Endothelial cell of umbilical vein (primary cell): ENCODE data around the gene CCDC6. TPM values are rescaled to one million over a fixed set of nuclear protein-coding genes. Genes with fewer than 3 reads are reported as not detected.

Experiments
- BruUV-seq: library from RNA; stranded (reverse); fragments of 400-500 nt; replicated peaks from 2 replicates; lab custom pipeline; 2021; lab: Mats Ljungman, UMichigan
- CTCF ChIA-PET: fragments of 300-600, 350-600 bp; sonication (Branson Sonifier 250); formaldehyde crosslinking; loops from one replicate; lab custom pipeline; 2021; ENCODE audit warnings: antibody characterized with exemption, inconsistent platforms; lab: Charles Lee
- POLR2A ChIA-PET: fragments of 300-600, 350-600 bp; sonication (Branson Sonifier 250); formaldehyde crosslinking; loops from one replicate; lab custom pipeline; 2021; ENCODE audit warnings: antibody characterized with exemption, inconsistent platforms; lab: Charles Lee
- DNase-seq: peaks from one replicate; pipeline ENCODE4 v3.0.0-alpha.2; 2011; ENCODE audit warnings: low read depth, low spot score
- FAIRE-seq: peaks from 2 replicates; lab custom pipeline; 2011; peaks lifted over from hg19 to GRCh38; lab: Jason Lieb, UNC
- H2AFZ ChIP-seq: 2 replicates; pipeline ENCODE4 v1.6.0; 2012; ENCODE audit warnings: low read depth, low read length, control low read depth, inconsistent platforms
- H3K27ac ChIP-seq: 2 replicates; pipeline ENCODE4 v1.5.1; 2011; ENCODE audit warnings: low read depth, mild to moderate bottlenecking, control low read depth, low read length, moderate library complexity; ENCODE audit not compliant: insufficient read depth
- H3K27me3 ChIP-seq, 2 experiments: 2 replicates each; pipeline versions ENCODE4 v1.6.0 to v1.6.1; 2011; ENCODE audit warnings: low read length in 2 of 2, mixed read lengths in 1 of 2; ENCODE audit not compliant: control insufficient read depth in 2 of 2, insufficient read depth in 2 of 2
- H3K36me3 ChIP-seq, 2 experiments: 2 replicates in 1 of 2; 3 replicates in 1 of 2; pipeline ENCODE4 v1.5.1; 2011; ENCODE audit warnings: low read length in 2 of 2, mild to moderate bottlenecking in 1 of 2, moderate library complexity in 1 of 2; ENCODE audit not compliant: control insufficient read depth in 2 of 2, insufficient read depth in 2 of 2; ENCODE audit errors: extremely low read depth in 1 of 2
- H3K4me1 ChIP-seq: 3 replicates; pipeline ENCODE4 v1.5.1; 2011; ENCODE audit warnings: mild to moderate bottlenecking, low read length; ENCODE audit not compliant: control insufficient read depth, insufficient read depth; ENCODE audit errors: extremely low read depth
- H3K4me2 ChIP-seq: 2 replicates; pipeline ENCODE4 v1.6.1; 2011; ENCODE audit warnings: low read length, control low read depth, mixed read lengths; ENCODE audit not compliant: insufficient read depth
- H3K4me3 ChIP-seq, 3 experiments: fragments of 200-600 bp in 1 of 3; sonication (generic), shearing (Covaris generic) in 1 of 3; replicated peaks in 1 of 3; 2 replicates each; pipeline ENCODE4 v1.5.1; 2011 to 2016; ENCODE audit warnings: control low read depth in 3 of 3, low read length in 3 of 3, mild to moderate bottlenecking in 2 of 3, inconsistent platforms in 1 of 3, low read depth in 1 of 3, moderate library complexity in 1 of 3; ENCODE audit not compliant: insufficient read depth in 1 of 3
- H3K79me2 ChIP-seq: 2 replicates; pipeline ENCODE4 v1.6.0; 2012; ENCODE audit warnings: low read length, inconsistent platforms; ENCODE audit not compliant: control insufficient read depth, insufficient read depth
- H3K9ac ChIP-seq: replicated peaks from 2 replicates; pipeline ENCODE3; 2011; ENCODE audit warnings: low read length, control low read depth; ENCODE audit not compliant: insufficient read depth; ENCODE audit errors: extremely low read depth
- H3K9me1 ChIP-seq: replicated peaks from 3 replicates; pipeline ENCODE4 v1.6.0; 2011; ENCODE audit warnings: mild to moderate bottlenecking, low read length; ENCODE audit not compliant: control insufficient read depth, insufficient read depth; ENCODE audit errors: extremely low read depth
- H3K9me3 ChIP-seq: replicated peaks from 2 replicates; pipeline ENCODE4 v1.5.1; 2012; ENCODE audit warnings: low read length, inconsistent platforms; ENCODE audit not compliant: control insufficient read depth, insufficient read depth
- H4K20me1 ChIP-seq: replicated peaks from 2 replicates; pipeline ENCODE3; 2011; ENCODE audit warnings: mild to moderate bottlenecking, low read length; ENCODE audit not compliant: control insufficient read depth, insufficient read depth; ENCODE audit errors: extremely low read depth
- EZH2 ChIP-seq: IDR thresholded peaks from 2 replicates; pipeline ENCODE4 v1.6.1; 2012; ENCODE audit warnings: borderline replicate concordance, low read depth, mild to moderate bottlenecking, moderate library complexity, low read length, inconsistent platforms; ENCODE audit not compliant: severe bottlenecking
- FOS ChIP-seq: IDR thresholded peaks from 2 replicates; pipeline ENCODE4 v1.6.1; 2011; ENCODE audit warnings: mild to moderate bottlenecking, low read length, moderate library complexity, borderline replicate concordance; ENCODE audit not compliant: insufficient read depth
- GATA2 ChIP-seq: IDR thresholded peaks from 2 replicates; pipeline ENCODE4 v1.7.0; 2011; ENCODE audit warnings: low read depth, mild to moderate bottlenecking, moderate library complexity, mixed read lengths, low read length; ENCODE audit not compliant: insufficient read length, insufficient read depth
- JUN ChIP-seq: IDR thresholded peaks from 2 replicates; pipeline ENCODE4 v1.6.1; 2011; ENCODE audit warnings: borderline replicate concordance, low read depth; ENCODE audit not compliant: insufficient read length, insufficient read depth
- MYC ChIP-seq: IDR thresholded peaks from one replicate; pipeline ENCODE4 v1.6.1; 2011; ENCODE audit warnings: mild to moderate bottlenecking, low read depth, low read length
- POLR2A ChIP-seq: IDR thresholded peaks from 2 replicates; pipeline ENCODE4 v1.6.1; 2012; ENCODE audit warnings: low read depth, mild to moderate bottlenecking, control low read depth, low read length
- POLR2AphosphoS5 ChIP-seq: IDR thresholded peaks from 2 replicates; pipeline ENCODE4 v1.6.1; 2012; ENCODE audit warnings: low read depth, mild to moderate bottlenecking, control low read depth, low read length, moderate library complexity; ENCODE audit not compliant: insufficient read depth
- dilution Hi-C: fragments of 300-500 bp; cut with MboI; formaldehyde crosslinking; loops from one replicate; pipeline ENCODE4 v1.15.0; 2019; ENCODE audit warnings: low sequenced_read_pairs; ENCODE audit not compliant: extremely low pct_ligation_motif_present
- intact Hi-C: fragments of 100-400 bp; cut with micrococcal nuclease; formaldehyde crosslinking; loops from one replicate; pipeline ENCODE4 v1.10.0; 2022
- polyA plus RNA-seq, 4 experiments: library from polyadenylated mRNA; depleted of rRNA in 3 of 4; stranded (reverse) in 3 of 4; unstranded in 1 of 4; fragments of >200 nt; gene quantifications; 2 replicates each; pipeline versions ENCODE4 v1.2.1 to v1.2.3, GENCODE V29; 2011 to 2012; ENCODE audit warnings: missing spikeins in 1 of 4
- total RNA-seq: library from RNA; stranded (reverse); gene quantifications from 2 replicates; pipeline ENCODE4 v1.2.3, GENCODE V29; 2021
- TF ChIP-seq, protein P1 (sequence below): IDR thresholded peaks from 2 replicates; pipeline ENCODE4 v1.6.1; 2011; ENCODE audit not compliant: insufficient read depth, insufficient read length
- TF ChIP-seq, protein P2 (sequence below), 2 donors: IDR thresholded peaks; 1 replicate in 1 of 2; 2 replicates in 1 of 2; pipeline ENCODE4 v1.5.1; 2011; ENCODE audit warnings: low read length in 2 of 2, mild to moderate bottlenecking in 2 of 2, moderate library complexity in 2 of 2, control low read depth in 1 of 2, inconsistent platforms in 1 of 2, low read depth in 1 of 2; ENCODE audit not compliant: insufficient read depth in 1 of 2; ENCODE audit errors: extremely low read depth in 1 of 2

Gene CCDC6
- total and polyA plus RNA-seq, 2 donors (not counting 3 experiments of a cell fraction or from before 2014, with no cell fraction given) = 16.8 to 36.8 TPM

DNA sequence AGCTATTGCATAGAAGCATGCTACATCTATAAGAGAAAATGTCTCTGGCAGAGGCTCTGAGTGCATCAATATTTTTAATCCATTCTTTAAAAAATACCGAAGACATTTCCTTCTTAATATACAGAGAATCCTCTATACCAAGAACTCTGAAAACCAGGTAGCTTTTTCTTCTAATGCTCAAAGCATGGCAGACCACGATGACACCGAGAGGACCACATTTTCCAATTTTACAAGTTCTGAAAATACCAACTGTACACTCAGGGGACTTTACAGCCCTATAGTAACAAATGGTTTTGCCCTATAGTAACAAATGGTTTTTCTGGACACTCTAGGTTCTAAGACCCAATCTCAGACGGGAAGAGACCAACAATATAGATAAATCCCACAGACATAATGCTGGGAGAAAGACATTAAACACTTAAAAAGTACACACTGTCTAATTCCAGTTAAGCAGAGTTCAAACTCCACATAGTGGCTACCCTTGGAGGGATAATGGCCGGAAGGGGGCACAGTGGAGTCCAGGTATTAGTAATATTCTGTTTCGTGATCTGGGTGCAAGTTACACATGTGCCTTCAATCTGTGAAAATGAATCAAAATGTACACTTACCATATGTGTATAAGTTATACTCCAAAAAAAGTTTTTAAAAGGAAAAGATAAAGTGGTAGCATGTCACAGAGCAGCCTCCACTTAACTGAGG is 26.2 kb downstream of the CCDC6 start:
- peaks cover 4% of the 10 kb centered on the region for H4K20me1 ChIP-seq
- H3K9me1 ChIP-seq = no peaks in the 10 kb centered on the region
- no peak overlapping the region for H3K4me2 ChIP-seq
- H3K9me3 ChIP-seq = no peaks in the 10 kb centered on the region
- no peaks in the 10 kb centered on the region for H3K27me3 ChIP-seq
- DNase-seq (no peak), FAIRE-seq (no peak)
- no peak overlapping the region for H3K9ac ChIP-seq
- H3K36me3 ChIP-seq = no peaks in the 10 kb centered on the region
- TF ChIP-seq POLR2AphosphoS5 (no peak), MYC (no peak), POLR2A (no peak), GATA2 (no peak), JUN (no peak), FOS (no peak), EZH2 (no peak)
- TF ChIP-seq, protein P1, sequence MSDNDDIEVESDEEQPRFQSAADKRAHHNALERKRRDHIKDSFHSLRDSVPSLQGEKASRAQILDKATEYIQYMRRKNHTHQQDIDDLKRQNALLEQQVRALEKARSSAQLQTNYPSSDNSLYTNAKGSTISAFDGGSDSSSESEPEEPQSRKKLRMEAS = no peak
- TF ChIP-seq, protein P2, sequence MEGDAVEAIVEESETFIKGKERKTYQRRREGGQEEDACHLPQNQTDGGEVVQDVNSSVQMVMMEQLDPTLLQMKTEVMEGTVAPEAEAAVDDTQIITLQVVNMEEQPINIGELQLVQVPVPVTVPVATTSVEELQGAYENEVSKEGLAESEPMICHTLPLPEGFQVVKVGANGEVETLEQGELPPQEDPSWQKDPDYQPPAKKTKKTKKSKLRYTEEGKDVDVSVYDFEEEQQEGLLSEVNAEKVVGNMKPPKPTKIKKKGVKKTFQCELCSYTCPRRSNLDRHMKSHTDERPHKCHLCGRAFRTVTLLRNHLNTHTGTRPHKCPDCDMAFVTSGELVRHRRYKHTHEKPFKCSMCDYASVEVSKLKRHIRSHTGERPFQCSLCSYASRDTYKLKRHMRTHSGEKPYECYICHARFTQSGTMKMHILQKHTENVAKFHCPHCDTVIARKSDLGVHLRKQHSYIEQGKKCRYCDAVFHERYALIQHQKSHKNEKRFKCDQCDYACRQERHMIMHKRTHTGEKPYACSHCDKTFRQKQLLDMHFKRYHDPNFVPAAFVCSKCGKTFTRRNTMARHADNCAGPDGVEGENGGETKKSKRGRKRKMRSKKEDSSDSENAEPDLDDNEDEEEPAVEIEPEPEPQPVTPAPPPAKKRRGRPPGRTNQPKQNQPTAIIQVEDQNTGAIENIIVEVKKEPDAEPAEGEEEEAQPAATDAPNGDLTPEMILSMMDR (IDR thresholded peaks at IDR 0.05; ENCODE audit: extremely low read depth in 1 of 2, insufficient read depth in 1 of 2, low read depth in 1 of 2, low read length in 2 of 2) = no peak
- dilution Hi-C loops = no loop called here
- POLR2A ChIA-PET = no interaction called here
- no TSS peak for BruUV-seq
- CTCF ChIA-PET = interaction anchor here (0.8 kb wide), 1 partner anchor 25 kb away, joined by 3 read pairs; no protein-coding TSS in a partner anchor
- no peak overlapping the region for H3K27ac ChIP-seq
- peaks cover 5% of the 10 kb centered on the region for H3K4me1 ChIP-seq
- peaks cover 66% of the 10 kb centered on the region for H3K79me2 ChIP-seq
- H3K4me3 ChIP-seq = no peak overlapping the region
- intact Hi-C loops = no loop called here
- no peak overlapping the region for H2AFZ ChIP-seq
